Spleen (tissue), 11 donors: Measurements from ENCODE around the gene ANKRD44. TPM values are rescaled to one million over a fixed set of nuclear protein-coding genes. Genes with fewer than 3 reads are reported as not detected.

Source experiments
- DNase-seq: peaks from one replicate; pipeline ENCODE4 v3.0.0-alpha.2; 2020
- H3K27ac ChIP-seq, 8 donors: fragments of 200-600 bp; sonication (generic) in 7 of 8; 1 replicate in 4 of 8; 2 replicates in 4 of 8; pipeline versions ENCODE4 v1.5.0 to v1.8.0; 2016 to 2021; ENCODE audit warnings: inconsistent platforms in 4 of 8, mild to moderate bottlenecking in 4 of 8, moderate library complexity in 1 of 8
- H3K27me3 ChIP-seq, 7 donors: fragments of 200-600 bp; sonication (generic) in 6 of 7; replicated peaks in 1 of 7; 1 replicate in 4 of 7; 2 replicates in 3 of 7; pipeline versions ENCODE4 v1.5.0 to v1.8.0; 2016 to 2021; ENCODE audit warnings: inconsistent platforms in 3 of 7, mild to moderate bottlenecking in 1 of 7
- H3K36me3 ChIP-seq, 6 donors: fragments of 200-600 bp; sonication (generic) in 5 of 6; 1 replicate in 4 of 6; 2 replicates in 2 of 6; pipeline versions ENCODE4 v1.5.0 to v1.8.0; 2016 to 2021; ENCODE audit warnings: inconsistent platforms in 2 of 6
- H3K4me1 ChIP-seq, 6 donors: fragments of 200-600 bp; sonication (generic) in 5 of 6; 1 replicate in 3 of 6; 2 replicates in 3 of 6; pipeline versions ENCODE4 v1.5.0 to v1.8.0; 2016 to 2021; ENCODE audit warnings: inconsistent platforms in 3 of 6
- H3K4me3 ChIP-seq, 8 donors: fragments of 200-600 bp; sonication (generic) in 7 of 8; 1 replicate in 4 of 8; 2 replicates in 4 of 8; pipeline versions ENCODE4 v1.5.0 to v1.8.0; 2016 to 2021; ENCODE audit warnings: inconsistent platforms in 4 of 8, mild to moderate bottlenecking in 4 of 8, moderate library complexity in 2 of 8
- H3K9me3 ChIP-seq, 8 donors: fragments of 200-600 bp; sonication (generic) in 7 of 8; 1 replicate in 4 of 8; 2 replicates in 4 of 8; pipeline versions ENCODE4 v1.5.0 to v1.8.0; 2016 to 2021; ENCODE audit warnings: inconsistent platforms in 4 of 8
- CTCF ChIP-seq, 11 experiments: fragments of 200-600 bp in 7 of 11; fragments of 450-650 bp in 4 of 11; sonication (generic) in 4 of 11; IDR thresholded peaks in 8 of 11; conservative IDR thresholded peaks in 3 of 11; 1 replicate in 7 of 11; 2 replicates in 4 of 11; pipeline versions ENCODE4 v1.4.0 to v1.8.0; 2016 to 2021; ENCODE audit warnings: antibody characterized with exemption in 11 of 11, inconsistent platforms in 4 of 11, mild to moderate bottlenecking in 1 of 11
- POLR2A ChIP-seq, 3 donors: fragments of 450-650 bp; IDR thresholded peaks; one replicate each; pipeline ENCODE4 v1.5.1; 2017; ENCODE audit warnings: antibody characterized with exemption in 3 of 3, mild to moderate bottlenecking in 1 of 3
- POLR2AphosphoS5 ChIP-seq, 3 donors: sonication (generic); formaldehyde crosslinking; IDR thresholded peaks; one replicate each; pipeline ENCODE4 v1.5.1; 2017; ENCODE audit warnings: antibody characterized with exemption in 3 of 3
- WGBS, 5 donors: extraction: QIAGEN DNeasy Blood & Tissue Kit in 3 of 5; methylation state at CpG; one replicate each; pipeline versions ENCODE4 v1.1.5 to v1.1.7; 2013 to 2018; 5-methylcytosine and 5-hydroxymethylcytosine counted together
- intact Hi-C: fragments of 100-400 bp; cut with DNase I; formaldehyde crosslinking; loops from one replicate; pipeline ENCODE4 v1.15.0; 2023; ENCODE audit warnings: low total_unique reads
- polyA plus RNA-seq, 3 donors: library from polyadenylated mRNA; stranded (reverse); fragments of 200-250 nt; gene quantifications; one replicate each; pipeline ENCODE4 v1.2.1, GENCODE V29; 2013
- total RNA-seq, 7 donors: library from RNA; depleted of rRNA in 3 of 7; stranded (reverse); fragments of >200 nt in 3 of 7; fragmentation: NEBNext Ultra II Directional in 4 of 7; extraction: Animal tissue kit (Norgen Biotek cat#: 25700) in 4 of 7; gene quantifications; one replicate each; pipeline versions ENCODE4 v1.1.0 to v1.2.1, GENCODE V29; 2016 to 2021
- donor health status: healthy with polysubstance abuse.
- donor health status: DM: no; HTN: no; CAD: no; lungs with moderate emphysema.
- donor health status: DM: no; HTN: no; CAD: no.
- donor health status: Bipolar disorder and iron deficiency.
- donor health status: healthy.
- donor health status: DM: no; HTN: no; CAD: no.
- donor health status: DM: yes; HTN: yes; CAD: no.

Gene ANKRD44
- total and polyA plus RNA-seq, 10 donors: 16.0 to 183 (median 140) TPM

DNA sequence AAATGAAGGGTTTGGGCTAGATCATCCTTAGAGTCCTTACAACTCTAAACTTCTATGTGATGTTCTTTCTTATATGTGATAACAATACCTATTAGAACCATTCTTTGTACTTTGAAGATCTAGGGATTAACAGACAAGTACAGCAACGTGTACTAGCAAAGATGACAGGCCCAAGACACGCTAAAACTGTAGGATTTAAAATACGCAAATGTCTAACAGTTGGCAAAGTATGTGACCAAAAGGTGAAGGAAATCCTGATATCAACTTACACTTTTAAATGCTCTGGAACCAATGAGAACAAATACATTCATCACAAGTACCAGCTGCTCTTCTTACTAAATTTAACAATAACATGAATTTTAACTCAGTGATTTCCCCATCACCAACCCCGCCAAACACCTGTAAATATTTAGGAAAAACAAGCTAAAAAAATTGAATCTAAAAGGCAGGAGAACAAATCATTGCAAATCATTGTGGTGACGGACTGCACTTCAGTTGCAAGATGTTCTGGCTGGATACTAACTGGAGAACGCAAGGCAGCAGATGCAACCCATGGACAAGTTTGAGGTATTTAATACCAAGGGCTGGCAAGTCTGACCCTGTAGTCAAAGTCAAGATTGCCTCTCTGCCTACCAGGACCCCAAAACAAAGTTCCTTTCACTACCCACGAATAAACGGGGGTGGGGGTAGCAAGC is 1.4 kb downstream of the ANKRD44 start:
- Histone ChIP-seq H3K27ac (peak overlapping the region; percentile 87 to 98 (median 96)), H3K4me3 (peak overlapping the region; percentile 53 to 87 (median 69)), H3K4me1 (peaks cover 23 to 71% (median 62%) of the 10 kb centered on the region in 6 donors), H3K36me3 (no peaks in the 10 kb centered on the region), H3K9me3 (no peaks in the 10 kb centered on the region), H3K27me3 (no peaks in the 10 kb centered on the region)
- 28 to 42% (median 35%) methylated on average over 8 of the region's 8 CpGs for WGBS, 5 donors
- intact Hi-C loops: loop anchor here (2.0 to 5.0 kb wide), 2 partner anchors 54 to 197 kb away; no protein-coding TSS in a partner anchor
- DNase-seq: no peak
- no peak for TF ChIP-seq POLR2A (IDR thresholded peaks at IDR 0.05)
- TF ChIP-seq CTCF (IDR thresholded peaks at IDR 0.05 in 8 of 11, conservative IDR thresholded peaks at IDR 0.05 in 3 of 11): no peak
- TF ChIP-seq POLR2AphosphoS5 (IDR thresholded peaks at IDR 0.05): no peak

DNA sequence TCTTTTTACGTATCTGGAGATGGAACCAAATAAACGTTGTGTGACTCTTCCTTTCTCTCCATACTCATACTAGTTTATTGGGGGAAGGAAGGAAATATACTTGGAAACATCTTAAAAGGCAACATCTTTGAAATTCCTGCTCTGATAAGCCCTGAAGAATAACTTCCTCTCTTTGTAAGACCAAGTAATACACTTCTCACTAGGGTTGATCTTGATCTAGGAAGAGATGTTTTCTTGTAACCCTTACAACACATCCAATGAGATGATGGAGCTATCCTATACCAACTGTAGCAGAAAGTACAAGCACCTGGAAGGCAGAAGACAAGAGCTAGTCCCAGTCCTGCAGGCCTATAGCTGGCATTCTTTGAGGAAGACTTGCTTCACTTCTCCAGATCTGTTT is 2.0 kb downstream of the ANKRD44 start:
- Histone ChIP-seq H3K27me3 (no peaks in the 10 kb centered on the region), H3K4me1 (peaks cover 29 to 76% (median 67%) of the 10 kb centered on the region in 6 donors), H3K36me3 (no peaks in the 10 kb centered on the region), H3K9me3 (no peaks in the 10 kb centered on the region), H3K4me3 (peak overlapping the region; percentile 53 to 87 (median 69)), H3K27ac (peak overlapping the region; percentile 87 to 98 (median 96))
- no peak for DNase-seq
- intact Hi-C loops: loop anchor here (2.0 to 5.0 kb wide), 2 partner anchors 54 to 196 kb away; no protein-coding TSS in a partner anchor
- no peak for TF ChIP-seq CTCF (IDR thresholded peaks at IDR 0.05 in 8 of 11, conservative IDR thresholded peaks at IDR 0.05 in 3 of 11)
- TF ChIP-seq POLR2AphosphoS5 (IDR thresholded peaks at IDR 0.05): no peak
- no peak for TF ChIP-seq POLR2A (IDR thresholded peaks at IDR 0.05)
- WGBS, 5 donors: 8 to 19% (median 11%) methylated on average over 2 of the region's 2 CpGs

GRCh38 chr2:197307933-197308521 is 2.6 kb downstream of the ANKRD44 start:
- WGBS, 5 donors: 32 to 51% (median 44%) methylated on average over 7 of the region's 7 CpGs
- intact Hi-C loops: loop anchor here (2.0 to 5.0 kb wide), 2 partner anchors 53 to 196 kb away; no protein-coding TSS in a partner anchor
- H3K4me3 ChIP-seq: peak overlapping the region; percentile 9 to 87 (median 69)

More at GRCh38 chr2:197307933-197308521, 2.6 kb downstream of the ANKRD44 start:
- H3K9me3 ChIP-seq: no peaks in the 10 kb centered on the region
- no peak for TF ChIP-seq POLR2A (IDR thresholded peaks at IDR 0.05)
- no peak for TF ChIP-seq POLR2AphosphoS5 (IDR thresholded peaks at IDR 0.05)
- no peak for TF ChIP-seq CTCF (IDR thresholded peaks at IDR 0.05 in 8 of 11, conservative IDR thresholded peaks at IDR 0.05 in 3 of 11)
- H3K27me3 ChIP-seq: no peaks in the 10 kb centered on the region
- peaks cover 32 to 82% (median 72%) of the 10 kb centered on the region in 6 donors for H3K4me1 ChIP-seq
- no peaks in the 10 kb centered on the region for H3K36me3 ChIP-seq
- peak overlapping the region; percentile 87 to 98 (median 96) for H3K27ac ChIP-seq
- no peak for DNase-seq
